HG02885 (cell line): ENCODE results near the gene TNFRSF14.
"Not testable (repeated sequence)": the region's sequence is repeated elsewhere in the genome, so short reads cannot be mapped to it uniquely, and the experiment has no call there.

Source experiments
- ATAC-seq: cut with Tn5 transposase; IDR thresholded peaks from one replicate; pipeline ENCODE4 v1.9.1; 2021; ENCODE audit warnings: mild to moderate bottlenecking; ENCODE audit not compliant: unreplicated experiment, poor library complexity

TNFRSF14 gene

DNA sequence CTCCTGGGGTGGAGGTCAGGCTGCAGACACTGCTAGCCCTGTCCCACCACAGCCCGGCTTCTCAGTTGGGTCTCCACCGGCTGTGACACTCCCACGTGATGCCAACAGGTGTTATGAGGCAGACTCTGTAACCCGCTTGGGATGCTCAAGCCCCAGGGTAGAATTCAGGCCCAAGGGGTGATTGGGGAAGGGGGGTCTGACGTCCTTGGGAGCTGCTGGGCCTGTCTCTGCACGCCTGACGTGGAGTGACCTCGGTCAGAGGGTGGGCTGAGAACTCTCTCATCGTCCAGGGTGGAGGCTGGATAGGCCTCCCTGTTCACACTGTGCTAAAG, 18.4 kb upstream of the TNFRSF14 start:
- no peak for ATAC-seq

DNA sequence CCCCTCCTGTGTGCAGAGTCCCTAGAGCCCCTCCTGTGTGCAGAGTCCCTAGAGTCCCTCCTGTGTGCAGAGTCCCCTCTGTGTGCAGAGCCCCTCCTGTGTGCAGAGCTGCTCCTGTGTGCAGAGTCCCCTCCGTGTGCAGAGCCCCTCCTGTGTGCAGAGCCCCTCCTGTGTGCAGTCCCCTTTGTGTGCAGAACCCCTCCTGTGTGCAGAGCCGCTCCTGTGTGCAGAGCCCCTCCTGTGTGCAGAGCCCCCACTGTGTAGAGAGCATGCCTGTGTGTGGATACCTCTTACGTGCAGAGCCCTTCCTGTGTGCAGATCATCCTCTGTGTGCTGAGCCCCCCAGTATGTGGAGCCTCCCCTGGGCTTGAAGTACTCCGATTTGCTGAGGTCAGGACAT, 17.8 kb upstream of the TNFRSF14 start:
- no peak for ATAC-seq

DNA sequence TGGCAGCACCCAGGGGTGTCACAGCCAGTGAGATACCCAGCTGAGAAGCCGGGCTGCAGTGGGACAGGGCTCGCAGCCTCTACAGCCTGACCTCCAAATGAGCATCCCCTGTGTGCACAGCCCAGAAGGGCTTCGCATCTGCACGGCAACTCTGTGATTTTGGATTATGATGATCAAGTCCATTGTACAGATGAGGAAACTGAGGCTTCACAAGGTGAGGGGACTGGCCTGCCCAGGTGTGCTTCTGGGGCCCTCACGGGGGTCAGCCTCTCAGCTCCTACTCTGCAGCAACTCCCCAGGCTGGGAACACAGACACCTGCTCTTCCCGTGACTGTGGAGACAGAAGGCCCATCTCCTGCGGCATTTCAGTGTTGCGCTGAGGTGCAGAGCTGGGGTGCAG, 17.3 kb upstream of the TNFRSF14 start:
- ATAC-seq = no peak

DNA sequence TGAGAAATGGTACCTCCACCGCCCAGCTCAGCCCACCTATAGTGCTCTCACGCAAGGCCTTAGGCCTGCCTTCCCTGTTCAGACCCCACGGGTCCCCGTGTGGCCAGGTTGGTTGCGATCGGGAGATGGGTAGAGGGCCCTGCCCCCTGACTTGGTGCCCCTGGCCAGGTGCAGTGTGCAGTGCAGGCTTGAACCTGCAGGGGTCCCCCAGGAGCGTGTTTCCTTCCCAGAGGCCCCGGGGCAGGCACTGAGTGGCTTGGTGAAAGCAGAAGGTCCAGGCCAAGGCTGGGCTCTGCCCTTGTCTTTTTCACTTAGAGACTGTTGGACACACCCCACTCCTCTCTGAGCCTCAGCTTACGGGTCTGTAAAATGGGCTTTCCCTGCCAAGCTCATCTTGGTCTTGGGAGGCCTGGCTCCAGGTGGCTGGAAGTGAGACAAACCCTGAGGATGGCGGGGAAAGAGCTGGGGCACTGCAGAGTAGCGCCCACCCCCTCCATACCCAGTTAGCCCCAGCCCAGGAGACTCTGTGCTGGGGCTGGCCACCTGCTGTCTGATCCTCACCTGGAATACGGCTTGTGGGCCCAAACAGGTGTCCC, 16.8 kb upstream of the TNFRSF14 start:
- ATAC-seq = no peak

DNA sequence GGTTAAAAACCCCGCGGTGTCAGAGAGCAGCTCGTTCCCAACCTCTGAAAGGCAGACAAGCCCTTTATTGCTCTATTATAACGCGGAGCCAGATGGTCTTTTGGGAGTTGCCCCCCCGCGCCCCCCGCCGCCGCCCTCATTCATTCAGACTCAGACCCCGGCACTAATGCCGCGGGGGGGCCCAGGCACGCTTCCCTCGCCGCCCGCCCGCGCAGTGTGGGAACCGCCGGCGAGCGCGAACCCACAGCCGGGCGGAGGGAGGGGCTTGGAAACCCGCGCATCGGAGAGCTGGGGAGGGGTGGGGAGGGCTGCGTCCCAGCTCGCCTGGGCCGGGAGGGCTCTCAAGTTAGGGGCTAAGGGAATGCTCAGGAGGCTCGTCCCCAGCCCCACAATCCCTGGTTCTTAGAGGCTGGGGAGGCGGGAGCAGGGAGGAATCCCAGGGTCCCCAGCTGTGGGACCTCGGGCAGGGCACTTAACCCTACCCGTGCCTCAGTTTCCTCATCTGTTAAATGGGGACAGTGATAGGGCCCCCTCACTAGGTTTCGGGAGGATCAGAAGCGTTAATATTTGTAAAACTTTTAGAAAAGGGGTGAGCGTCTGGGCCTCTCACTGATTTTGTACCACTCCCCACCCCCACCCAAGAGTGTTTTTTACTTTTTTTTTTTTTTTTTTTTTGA, 15.2 kb upstream of the TNFRSF14 start:
- no peak for ATAC-seq

DNA sequence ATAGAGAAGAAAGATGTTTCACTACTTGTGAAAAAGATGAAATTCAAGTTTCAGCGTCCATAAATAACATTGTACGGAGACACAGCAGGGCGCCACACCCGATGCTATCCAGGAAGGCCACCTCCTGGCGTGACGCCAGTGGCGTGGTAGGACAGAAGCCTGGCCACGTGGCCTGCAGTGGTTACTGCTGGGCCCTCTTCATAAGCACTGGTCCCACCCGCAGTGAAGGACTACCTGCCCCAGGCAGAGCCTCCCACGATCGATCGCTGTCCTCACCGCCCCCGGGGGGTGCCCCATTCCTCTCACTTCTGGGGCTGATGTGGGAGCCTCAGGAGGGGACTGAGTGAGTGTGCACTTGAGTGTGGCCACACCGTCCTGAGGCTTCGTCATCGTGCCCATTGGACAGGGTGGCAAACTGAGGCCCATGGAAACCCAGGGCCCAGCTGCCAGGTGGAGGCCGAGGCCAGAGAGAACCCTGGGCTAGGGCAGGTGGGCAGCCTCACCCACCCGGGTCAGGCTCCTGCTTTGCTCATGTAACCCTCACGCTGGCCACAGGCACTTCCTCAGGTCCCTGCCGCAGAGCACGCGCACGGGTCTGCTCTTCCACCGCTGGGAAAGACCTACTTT, 14.4 kb upstream of the TNFRSF14 start:
- ATAC-seq = no peak

DNA sequence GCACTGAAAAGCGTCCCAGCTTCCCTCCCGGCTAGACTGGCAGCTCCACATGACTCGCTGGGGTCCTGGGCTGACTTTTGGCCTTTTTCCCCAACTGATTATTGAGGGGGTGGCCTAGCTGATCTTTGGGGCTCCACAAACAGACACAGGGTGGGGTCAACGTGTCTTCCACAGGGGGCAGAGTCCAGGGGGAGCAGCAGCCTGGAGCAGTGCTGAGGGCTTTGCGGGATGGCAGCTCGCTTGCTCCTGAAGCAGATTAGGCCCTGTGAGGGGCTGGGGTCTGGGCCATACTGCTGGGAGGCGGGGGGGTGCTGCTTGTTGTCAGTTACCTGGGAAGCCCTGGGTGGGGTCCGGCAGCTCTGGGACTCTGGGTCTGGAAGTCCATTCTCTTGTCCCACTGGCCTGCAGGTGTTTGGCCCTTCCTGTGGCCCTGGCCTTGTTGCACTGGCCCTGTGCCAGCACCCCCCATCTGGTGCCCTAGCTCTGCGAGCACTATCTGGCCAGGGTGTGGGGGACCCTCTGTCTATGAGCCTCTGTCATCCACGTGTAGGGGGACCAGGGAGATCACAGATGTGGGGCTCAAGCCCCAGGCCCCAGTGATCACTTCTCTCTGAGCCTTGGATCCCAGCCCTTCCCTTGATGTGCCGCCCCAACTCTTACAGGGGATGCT, 13.8 kb upstream of the TNFRSF14 start:
- ATAC-seq = no peak

DNA sequence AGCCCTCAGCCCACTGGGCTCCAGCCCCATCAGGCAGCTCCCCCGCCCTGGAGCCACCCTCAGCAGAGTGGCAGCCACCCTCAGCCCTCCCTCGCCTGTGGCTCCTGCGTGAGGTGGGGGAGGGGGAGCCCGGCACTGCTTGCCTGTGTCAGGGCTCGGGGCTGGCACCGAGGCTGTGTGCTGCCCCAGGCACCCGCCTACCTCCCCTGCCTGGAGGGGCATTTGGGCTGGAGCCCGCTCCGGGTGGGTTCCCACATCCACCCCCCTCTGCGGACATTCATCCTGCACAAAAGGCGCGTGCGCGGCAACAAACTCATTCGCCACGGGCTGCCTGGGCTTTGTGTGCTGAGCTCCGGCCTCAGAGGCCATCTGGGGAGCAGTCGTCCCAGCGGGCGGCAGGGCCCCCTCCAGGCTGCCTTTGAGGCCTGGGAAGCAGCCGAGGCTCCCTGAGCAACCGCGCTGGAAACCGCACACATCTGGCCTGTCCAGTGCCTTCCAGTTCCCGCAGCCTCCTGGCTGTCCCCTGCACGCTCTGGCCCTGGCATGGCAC, 12.6 kb upstream of the TNFRSF14 start:
- ATAC-seq = no peak

DNA sequence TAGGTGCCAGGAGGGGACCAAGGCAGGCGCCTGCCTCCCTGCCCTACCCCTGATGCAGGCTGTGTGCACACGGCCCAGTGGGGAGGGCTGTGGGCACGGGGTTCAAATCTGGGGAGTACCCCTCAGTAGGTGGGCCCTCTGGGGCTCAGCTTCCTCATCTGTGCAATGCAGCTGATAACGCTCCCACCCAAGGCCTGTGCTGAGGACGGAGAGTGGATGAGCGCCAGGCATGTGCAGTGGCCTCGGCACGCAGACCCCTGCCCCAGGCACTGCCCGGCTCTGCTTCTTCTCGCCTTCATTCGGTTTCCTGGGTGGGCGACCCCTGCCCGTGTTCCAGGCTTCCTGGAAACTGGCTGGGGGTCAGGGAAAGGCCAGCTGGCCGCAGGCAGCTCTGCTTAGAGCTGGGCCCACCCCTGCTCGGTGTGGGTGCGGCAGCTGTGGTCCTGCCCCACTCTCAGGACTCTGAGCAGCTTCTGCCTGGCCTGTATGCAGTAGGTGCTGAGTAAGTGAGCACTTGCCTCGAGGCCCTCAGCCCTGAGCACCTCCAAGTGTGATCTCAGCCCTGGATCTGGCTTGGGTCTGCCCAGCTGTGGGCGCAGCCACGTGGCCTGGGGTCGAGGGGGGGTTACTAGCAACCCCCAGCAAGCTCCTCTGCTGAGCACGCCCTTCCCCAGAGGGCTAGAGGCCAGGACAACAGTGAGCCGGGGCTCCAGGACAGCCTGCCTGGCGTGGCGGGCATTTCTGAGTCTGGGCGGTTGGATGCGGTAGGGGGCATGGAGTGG, 11.9 kb upstream of the TNFRSF14 start:
- no peak for ATAC-seq

DNA sequence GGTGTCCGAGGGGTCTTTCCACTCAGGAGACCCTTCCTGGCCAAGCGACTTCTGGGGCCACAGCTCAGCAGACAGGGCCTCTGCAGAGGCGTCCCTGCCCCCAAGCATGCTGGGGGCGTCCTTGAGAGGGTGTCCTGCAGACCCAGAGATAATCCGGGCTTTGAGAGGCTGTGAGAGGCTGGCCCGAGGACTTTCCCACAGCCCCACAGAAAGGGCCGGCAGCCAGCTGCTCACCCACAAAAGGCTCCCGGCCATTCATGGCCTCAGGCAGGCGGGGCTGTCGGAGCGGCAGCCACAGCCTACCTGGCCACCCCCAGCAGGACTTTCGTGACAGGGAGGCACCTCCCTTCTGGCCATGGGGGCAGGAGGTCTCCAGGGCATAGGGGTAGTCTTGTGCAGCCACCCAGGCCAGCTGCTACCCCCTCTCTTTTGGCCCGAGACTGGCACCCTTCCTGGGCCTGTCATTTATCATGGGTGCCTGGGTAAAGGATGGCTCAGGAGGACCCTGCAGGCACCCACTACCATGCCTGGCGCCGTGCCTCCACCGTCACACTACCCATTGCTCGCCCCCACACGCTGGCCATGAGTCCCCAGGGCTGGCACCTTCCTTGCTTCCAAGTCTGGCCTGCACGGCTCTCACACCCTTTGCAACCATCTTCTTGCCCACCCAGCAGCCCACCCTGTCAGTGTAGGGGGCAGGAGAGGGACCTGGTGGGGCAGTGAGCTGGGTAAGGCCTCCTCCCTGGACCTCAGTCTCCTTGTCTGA, 11.1 kb upstream of the TNFRSF14 start:
- no peak for ATAC-seq

DNA sequence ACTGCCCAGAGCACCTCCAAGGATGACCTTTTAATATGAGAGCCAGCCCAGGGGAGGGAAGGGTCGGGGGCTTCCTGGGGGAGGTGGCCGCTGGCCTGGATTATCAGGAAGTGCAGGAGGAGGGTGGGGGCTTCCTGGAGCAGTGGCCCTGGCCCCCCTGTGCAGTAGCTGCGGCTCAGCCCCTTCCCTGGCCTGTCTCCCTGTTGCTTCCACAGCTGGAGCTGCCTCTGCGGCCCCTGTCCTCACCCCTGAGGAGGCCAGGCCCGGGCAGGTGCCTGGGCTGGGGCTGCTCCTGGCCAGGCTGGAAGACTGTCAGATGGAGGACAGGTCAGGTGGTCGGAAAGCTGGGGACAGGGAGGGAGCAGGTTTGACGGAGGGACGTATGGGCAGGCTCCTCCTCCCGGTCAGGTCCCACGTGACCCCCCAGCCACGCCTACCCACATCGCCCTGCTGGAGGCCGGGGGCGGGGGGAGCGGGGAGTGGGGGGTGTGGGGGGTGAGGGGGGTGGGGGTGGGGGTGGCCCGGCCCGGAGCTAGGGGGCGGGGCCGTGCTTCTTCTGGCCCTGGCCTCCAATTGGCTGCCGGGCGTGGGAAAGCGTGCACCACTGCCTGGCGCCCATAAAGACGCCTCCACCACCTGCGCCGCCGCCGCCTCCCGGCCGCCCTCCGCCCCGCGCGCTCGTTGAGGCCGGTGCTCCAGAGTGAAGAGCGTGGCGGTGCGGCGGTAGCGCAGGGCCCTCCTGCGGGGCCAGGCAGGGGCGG, 10.2 kb upstream of the TNFRSF14 start:
- peak; percentile 48 for ATAC-seq

DNA sequence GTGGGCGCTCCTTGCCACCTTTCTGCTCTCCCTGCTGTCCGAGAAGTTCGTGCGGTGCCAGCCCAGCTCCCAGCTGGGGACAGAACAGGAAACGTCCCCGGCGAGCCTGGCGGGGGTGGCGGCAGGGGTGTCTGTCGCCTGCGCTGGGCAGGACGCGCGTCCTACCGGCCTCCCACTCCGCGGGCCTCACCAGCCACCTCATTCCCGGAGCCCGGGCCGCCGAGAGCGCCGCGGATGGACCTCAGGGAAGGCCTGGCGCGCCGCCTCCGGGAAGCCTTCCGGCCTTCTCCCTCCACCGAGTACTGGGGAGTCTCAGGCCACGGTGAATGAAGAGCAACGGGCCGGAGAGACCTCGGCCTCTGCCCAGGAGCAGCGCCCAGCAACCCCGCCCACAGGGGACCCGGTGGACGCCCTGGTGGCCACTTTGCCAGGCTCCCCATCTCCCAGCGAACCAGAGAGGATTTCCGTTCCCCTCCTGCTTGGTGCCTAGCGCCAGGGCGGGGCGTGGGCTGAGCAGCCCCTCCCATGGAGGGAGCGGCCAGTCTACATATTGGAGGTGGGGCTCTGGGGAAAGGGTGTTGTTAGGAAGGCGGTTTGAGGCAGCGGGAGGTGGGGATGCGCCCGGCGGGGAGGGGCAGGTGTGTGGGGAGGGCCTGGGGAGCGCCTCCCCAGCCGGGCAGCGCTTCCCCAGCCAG, 9.5 kb upstream of the TNFRSF14 start:
- ATAC-seq = peak; percentile 27

DNA sequence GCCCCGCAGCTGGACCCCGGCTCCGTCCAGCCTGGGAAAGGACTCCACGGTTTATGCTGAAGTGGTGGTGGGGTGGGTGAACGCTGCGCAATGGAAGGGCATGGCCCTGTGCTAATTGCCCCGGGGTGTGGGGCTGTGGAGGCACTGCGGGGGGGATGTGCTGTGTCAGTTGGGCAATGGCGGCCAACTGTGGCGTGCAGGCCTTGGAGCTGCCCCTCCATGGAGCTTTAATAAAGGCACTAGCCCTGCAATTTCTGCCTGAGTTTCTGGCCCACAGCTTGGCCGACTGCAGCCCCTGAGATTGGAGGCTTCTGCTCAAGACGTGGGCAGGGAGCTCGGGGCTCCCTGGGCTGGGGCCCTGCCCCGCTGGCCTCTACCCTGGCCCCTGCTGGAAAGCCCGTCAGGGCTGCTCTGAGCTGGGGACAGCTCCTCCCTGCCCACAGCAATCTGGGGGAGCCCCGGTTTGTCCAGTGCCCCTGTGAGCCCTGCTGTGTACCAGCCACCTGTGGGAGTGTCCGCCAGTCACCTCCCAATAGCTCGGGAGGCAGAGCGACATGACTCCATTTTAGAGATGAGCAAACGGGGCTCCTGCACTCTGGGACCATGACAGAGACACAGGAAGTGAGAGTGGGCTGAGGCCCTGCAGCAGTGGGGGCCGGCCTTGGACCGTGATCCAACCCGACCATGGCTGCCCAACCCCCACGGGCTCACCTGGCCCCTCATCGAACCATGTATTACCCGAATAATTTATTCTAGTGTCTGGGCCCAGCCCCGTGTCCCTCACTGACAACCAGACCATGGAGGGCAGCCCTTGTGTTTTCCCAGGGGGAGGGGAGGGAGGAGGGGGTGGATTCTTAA, 8.7 kb upstream of the TNFRSF14 start:
- ATAC-seq = no peak

DNA sequence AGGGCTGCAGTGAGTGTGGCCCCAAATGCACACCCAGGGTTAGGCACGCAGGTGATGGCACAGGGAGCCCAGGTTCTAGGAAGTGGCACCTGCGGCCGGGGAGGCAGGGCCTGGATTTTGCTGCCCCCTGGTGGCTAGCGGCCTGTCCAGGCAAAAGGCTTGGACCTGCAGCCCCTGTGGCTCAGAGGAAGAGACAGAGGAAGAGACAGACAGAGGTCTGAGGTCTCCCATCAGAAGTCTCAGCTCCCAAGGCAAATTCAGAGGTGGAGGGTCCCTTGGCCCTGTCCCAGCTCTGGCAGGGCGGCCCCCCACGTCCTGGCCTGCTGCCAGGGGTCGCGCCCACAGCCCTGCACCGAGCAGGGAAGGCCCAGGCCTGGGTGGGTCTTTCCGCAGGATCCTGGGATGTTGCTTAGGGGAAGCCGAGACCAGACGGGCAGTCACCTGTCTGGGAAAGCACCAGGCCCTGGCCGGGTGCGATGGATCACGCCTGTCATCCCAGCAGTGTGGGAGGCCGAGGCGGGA, 8.0 kb upstream of the TNFRSF14 start:
- ATAC-seq = peak; percentile 26

DNA sequence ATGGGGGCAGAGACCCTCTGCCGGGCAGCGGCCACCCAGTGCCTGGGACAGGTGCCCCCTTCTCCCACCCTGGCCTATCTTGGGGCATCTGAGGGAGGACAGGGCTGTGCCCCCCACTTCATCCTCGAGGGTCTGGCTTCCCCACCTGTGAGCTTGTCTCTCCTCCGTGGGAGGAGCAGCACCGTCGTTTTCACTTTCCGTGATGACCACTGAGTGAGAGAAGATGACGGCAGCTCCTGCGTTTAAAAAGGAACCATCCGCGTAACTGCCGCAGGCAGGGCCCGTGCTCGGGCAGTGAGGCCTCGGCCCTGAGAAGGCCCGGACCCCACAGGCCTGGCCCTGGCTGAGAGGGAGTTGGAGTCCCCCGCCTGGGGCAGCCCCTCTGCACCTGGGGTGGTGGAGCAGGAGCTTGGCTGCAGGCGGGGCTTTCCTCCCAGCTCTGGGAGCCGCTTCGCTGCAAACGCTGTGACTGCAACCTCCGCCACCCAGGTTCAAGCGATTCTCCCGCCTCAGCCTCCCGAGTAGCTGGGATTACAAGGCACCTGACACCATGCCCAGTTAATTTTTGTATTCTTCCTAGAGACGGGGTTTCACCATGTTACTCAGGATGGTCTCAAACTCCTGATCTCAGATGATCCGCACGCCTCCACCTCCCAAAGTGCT, 6.7 kb upstream of the TNFRSF14 start:
- not testable (repeated sequence) for ATAC-seq

DNA sequence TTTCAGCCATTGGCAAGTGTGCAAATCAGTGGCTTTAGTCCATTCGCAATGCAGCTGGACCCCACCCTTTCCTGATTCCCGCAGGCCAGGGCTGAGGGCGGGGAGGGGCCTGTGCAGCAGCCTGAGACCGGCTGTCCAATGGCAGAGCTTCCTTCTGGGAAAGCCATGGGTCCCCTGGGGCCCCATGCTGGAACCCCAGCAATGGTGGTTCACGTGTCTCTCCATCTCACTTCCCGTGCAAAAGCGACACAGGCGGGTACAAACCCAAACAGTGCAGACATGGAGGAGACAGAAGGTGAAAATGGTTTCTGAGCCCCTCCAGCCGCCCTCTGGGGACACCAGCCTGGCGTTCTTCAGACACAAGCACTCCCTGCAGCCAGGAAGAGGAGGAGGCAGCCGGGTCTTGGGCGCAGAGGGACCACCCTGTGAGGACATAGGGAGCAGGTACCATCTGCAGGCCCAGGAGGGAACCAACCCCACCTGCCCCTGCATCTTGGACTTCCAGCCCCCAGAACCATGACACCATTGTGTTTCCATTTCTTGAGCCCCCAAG, 5.8 kb upstream of the TNFRSF14 start:
- ATAC-seq = not testable (repeated sequence)
